NCI-H1092 treated with DMSO at 0.1 percent for 48 hours (cell line): ENCODE data around the gene PC.

Experiments
- DNase-seq: peaks from one replicate; lab custom pipeline; 2025; lab: John Stamatoyannopoulos, UW

PC gene

DNA sequence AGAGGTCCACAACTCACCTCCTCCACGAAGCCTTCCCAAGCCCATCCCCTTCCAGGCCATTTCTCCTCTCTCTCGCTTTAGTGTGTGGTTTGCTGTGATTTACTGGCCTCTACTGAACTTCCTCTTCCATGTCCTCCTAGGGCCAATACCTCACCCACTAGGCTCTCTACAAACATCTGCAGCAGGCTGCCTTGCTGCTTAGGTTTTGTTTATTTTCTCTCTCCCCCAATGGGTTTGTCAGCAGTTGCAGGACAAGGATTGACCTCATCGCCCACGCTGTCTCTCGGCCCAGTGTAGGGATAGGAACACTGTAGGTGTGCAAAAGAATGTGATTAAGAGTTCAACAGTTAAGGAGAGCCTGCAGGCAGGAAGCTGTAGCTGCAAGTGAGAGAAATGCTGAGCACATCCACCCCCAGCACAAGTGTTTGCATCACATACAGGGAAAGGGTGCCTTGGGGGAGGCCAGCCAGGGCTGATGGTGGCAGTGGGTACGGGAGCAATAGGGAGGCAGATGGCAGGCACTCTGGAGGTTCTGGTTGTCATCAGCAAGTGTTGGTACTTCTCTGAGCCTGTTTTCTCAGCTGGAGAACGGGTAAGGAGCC is 1.4 kb downstream of the PC start:
- no peak for DNase-seq

- DNase-seq: no peak
Observed at GRCh38 chr11:66953081-66953833, 4.9 kb downstream of the PC start.

DNA sequence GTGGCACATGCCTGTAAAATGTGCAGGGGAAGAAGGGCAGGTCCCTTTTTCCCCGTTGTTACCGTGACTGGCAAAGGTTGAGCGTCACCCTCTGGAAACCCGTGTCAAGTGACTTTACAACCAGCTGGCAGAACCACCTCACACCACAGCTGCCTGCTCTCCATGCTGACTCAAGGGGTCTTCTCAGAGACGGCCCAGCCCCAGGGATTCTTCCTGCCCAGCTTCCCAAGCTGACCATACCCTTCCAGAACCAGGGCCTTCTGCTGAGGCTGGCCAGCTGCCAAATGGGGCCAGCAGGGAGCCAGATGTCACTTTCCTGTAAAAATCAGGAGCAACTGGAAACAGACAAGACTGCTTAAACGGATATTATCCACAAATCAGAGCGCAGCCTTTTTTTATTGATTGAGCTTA is 6.3 kb downstream of the PC start:
- DNase-seq: peak; percentile 79

DNA sequence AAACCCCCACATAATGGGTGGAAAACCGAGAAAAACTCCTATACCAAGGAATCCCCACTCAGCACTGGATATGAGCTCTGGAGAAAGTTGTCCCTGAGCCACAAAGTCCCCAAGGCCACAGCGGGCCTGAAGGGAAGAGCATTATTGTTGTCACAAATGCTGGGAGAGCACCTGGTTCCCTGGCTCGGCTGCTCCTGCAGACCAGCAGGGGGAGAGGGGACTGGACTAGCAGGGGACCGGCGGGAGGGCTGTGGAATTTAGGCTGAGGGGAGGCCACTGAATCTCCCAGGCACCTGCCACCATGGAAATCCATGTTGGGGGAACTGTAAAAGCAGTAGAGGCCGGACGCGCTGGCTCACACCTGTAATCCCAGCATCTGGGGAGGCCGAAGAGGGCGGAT is 7.0 kb downstream of the PC start:
- DNase-seq: no peak

DNA sequence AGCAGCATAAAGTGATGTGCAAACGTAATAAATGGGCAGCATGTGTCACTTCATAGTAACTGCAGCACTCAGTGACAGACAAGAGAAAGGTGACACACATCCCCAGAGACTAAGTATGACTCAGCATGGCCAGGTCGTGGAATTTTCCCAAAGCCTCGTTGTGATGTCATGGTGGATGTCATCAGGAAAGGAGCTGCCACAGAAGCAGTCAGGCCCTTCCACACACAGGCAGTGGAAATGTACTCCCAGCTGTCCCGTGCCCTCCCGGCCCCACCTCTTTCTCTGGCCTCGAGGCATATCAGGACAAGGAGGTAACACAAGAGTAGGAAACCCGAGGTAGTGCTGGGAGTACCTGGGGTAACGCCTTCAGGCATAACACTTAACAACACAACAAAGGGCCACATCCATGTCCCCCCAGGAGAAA is 8.1 kb downstream of the PC start:
- DNase-seq: no peak

- no peak for DNase-seq
Observed at GRCh38 chr11:66938582-66939135, 19.5 kb downstream of the PC start.

GRCh38 chr11:66937193-66937733 is 20.9 kb downstream of the PC start:
- no peak for DNase-seq

DNA sequence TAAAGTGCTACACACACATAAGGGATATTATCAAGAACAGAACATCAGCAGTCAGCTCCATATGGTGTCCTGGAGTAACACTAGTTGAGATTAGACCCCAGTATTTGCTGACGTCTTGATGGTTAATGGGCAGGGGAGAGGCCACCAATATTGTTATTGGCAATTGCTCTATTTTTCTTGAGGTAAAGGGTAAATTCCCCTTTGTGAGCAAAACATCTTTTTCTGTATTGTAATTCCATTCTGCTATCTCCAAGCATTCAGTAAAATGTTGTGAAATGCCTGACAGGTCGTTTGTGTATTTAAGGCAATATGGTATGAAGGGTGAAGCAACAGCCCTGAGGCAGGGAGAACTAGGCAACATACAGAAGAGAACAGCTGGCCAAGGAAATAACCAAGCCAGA is 21.9 kb downstream of the PC start:
- no peak for DNase-seq

DNA sequence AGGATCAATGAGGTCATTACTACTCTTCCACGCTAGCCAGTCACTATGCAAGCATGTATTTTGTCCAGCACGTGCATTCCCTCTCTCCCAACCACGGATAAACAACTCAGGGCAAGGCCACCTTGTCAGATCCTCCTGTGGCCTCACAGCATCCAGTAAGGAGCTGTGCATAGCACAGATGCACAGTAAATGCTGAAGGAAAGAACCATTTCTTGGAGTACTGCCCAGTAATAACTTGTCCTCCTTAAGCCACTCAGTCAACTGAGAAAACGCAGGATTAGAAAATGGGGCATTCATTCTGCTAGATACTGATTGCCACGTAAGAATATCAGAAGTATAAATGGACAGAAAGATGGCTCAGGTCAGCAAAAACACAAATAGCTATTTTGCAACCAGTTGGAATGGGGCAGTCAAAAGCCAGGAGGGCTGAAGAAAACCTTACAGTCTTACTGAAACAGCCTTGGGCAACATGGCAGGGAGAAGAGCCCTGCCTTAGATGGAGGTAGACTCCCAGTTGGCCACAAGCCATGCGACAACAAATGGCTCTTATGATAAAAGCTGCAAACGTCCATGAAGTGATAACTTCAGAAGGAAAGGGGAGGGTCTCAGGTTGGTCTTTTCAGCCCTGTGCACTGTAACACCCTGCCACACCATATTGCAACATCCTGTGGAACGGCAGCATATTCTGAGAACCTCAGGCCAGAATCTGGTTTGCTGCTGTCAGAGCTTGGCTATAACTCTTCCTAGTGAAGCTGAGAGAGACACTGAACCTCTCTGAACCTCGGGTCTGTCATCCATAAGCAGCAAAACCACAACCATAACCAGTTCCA is 23.0 kb downstream of the PC start:
- DNase-seq: no peak

DNA sequence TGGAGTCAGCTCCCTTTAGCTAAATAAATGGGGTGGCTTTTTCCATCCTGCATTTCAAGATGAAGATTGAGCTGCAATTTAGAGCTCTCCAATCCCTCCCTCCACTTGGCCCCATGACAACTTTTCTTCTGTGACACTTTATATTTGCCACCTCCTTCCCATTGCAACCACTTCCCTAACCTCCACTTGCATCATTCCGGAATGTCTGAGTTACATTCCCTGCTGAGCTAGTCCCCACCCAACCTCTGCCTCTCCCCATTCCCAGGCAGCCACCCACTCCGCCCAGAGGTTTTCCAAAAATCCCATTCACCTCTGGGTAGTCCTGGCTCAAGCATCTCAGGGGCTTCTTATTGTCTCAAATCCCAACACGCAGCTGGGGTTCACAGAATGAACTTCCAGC is 24.7 kb downstream of the PC start:
- DNase-seq: no peak

- no peak for DNase-seq
Observed at GRCh38 chr11:66932543-66932942, 25.6 kb downstream of the PC start.

DNA sequence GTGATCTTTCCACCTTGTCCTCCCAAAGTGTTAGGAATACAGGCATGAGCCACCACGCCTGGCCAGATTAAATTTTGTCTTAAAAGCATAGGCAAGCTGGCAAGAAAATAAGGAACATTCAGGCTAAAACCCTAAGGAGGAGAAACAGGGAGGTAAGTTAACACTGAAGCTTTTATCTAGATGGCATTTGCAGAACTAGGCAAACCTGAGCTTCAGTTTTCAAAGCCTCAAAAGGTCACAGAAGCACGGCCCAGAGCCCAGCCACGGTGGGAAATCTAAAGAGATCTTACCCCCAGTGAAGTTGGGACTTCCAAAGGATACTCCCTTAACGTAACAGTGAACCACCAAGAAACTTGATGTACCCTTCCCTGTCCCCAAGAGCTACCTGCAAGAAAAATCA is 28.4 kb downstream of the PC start:
- no peak for DNase-seq

DNA sequence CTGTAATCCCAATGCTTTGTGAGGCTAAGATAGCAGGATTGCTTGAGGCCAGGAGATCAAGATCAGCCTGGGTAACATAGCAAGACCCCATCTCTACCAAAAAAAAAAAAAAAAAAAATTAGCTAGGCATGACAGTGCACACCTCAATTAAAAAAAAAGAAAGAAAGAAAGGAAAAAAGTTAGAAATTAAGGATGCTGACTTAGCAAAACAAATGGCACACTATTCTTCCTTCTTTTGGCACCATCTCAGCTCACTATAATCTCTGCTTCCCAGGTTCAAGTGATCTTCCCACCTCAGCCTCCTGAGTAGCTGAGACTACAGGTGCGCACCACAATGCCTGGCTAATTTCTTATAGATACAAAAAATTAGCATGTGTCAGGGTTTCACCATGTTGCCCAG is 33.9 kb downstream of the PC start:
- no peak for DNase-seq

- DNase-seq: no peak
Observed at GRCh38 chr11:66922551-66922950, 35.6 kb downstream of the PC start.

GRCh38 chr11:66920978-66921784 is 37.0 kb downstream of the PC start:
- DNase-seq: no peak

GRCh38 chr11:66919923-66920322 is 38.3 kb downstream of the PC start:
- DNase-seq: no peak

- DNase-seq: no peak
Observed at GRCh38 chr11:66918741-66919140, 39.4 kb downstream of the PC start.

- DNase-seq: no peak
Observed at GRCh38 chr11:66915866-66916265, 42.3 kb downstream of the PC start.

DNA sequence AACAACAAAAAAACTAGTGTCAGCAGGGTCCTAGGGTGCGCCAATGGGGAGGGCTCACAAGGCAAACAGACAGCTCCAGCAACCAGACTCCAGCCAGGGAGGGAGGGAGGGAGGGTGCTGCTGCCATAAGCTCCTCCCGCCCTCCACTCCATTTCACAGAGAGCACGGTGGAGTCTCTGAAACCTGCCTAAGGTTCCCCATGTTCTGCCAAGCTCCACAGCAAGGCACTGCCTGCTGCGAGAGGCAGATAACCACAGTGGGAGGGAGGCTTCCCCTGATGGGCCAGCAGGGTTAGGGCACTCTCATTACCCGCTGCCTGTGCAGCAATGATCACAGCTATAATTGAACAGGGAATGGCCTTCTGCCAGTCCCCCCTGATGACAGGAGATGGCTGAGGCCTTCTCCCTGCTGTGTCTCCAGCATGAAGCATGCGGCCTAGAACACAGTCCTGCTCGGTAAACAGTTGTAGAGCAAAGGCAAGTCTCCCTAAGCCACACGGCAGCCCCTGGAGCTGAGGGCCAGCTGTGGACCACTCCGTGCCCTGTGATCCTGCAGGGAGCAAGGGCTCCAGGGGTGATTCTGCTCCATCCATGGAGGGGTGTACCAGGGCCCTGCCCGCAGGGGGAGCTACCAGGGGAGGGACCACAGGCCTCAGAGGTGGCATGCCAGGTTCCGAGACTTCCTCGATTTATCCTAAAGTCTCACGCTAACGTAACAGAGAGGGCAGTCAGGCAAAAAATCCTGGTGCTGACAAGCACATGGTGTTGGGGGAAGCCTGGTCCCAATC is 42.9 kb downstream of the PC start:
- DNase-seq: no peak

DNA sequence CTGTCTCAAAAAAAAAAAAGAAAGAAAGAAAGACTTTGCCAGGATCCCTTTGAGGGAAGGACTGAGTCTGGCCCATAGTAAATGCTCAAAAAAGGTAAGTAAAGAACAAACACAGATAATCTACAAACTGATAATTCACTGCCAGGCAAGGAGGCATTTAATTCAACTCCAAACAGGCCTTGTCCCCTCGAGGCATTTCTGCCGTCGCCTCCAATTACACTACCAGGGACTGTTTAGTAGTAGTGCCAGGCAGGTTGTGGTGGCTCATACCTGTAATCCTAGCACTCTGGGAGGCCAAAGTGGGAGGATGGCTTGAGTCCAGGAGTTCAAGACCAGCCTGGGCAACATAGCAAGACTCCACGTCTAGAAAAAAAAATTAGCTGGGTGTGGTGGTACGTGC is 43.7 kb downstream of the PC start:
- no peak for DNase-seq

DNA sequence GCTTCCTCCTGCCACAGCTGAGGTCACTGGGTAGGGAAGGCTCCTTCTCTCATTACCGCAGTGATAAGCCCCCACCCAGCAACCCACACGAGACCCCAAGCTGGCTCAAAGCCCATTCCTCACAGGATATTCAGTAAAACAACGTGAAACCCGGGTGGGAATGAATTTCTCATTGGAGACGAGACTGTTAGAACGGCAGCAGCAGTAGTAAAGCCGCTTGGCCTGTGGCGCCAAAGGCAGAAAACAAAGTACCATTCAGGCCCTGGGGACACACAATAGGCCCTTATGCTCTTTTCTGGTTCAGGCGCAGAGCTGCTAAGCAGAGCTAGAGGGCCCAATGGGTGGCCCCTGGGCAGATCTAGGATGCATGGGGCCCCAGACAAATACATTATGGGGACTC is 45.3 kb downstream of the PC start:
- no peak for DNase-seq
